Measurements from ENCODE around the gene CXorf65.

CXorf65 gene

GRCh38 chrX:71107245-71107644 is 705 bp upstream of the CXorf65 start:
- no peak for DNase-seq
- ATAC-seq = no peak

GRCh38 chrX:71105628-71106027 is 912 bp downstream of the CXorf65 start:
- DNase-seq = no peak
- no peak for ATAC-seq

GRCh38 chrX:71103110-71103983 is 3.2 kb downstream of the CXorf65 start:
- peak; percentile 63 for ATAC-seq
- DNase-seq = peak; percentile 76

GRCh38 chrX:71102292-71102691 is 4.2 kb downstream of the CXorf65 start:
- DNase-seq (no peak), ATAC-seq (no peak)

GRCh38 chrX:71100581-71101505 is 5.7 kb downstream of the CXorf65 start:
- DNase-seq (no peak), ATAC-seq (no peak)

GRCh38 chrX:71099736-71100135 is 6.8 kb downstream of the CXorf65 start:
- ATAC-seq (no peak), DNase-seq (no peak)

GRCh38 chrX:71098951-71099506 is 7.5 kb downstream of the CXorf65 start:
- DNase-seq = no peak
- ATAC-seq = no peak

GRCh38 chrX:71098302-71098701 is 8.2 kb downstream of the CXorf65 start:
- DNase-seq (peak; percentile 76), ATAC-seq (peak; percentile 32)

GRCh38 chrX:71096760-71097032 is 9.8 kb downstream of the CXorf65 start:
- ATAC-seq (no peak), DNase-seq (no peak)

GRCh38 chrX:71095981-71096759 is 10.4 kb downstream of the CXorf65 start:
- peak; percentile 26 for ATAC-seq
- no peak for DNase-seq

GRCh38 chrX:71095555-71095980 is 11.0 kb downstream of the CXorf65 start, which contains the start of gene FOXO4:
Gene FOXO4 (plus strand): TSS chrX:71095851. CDS start chrX:71096529, 678 bp downstream.
- peak; percentile 93 for ATAC-seq
- DNase-seq = peak; percentile 87

- DNase-seq = no peak
- ATAC-seq = no peak
These were observed 11.5 kb downstream of the CXorf65 start for GRCh38 chrX:71095033-71095432.

- DNase-seq (no peak), ATAC-seq (no peak)
These were observed 15.3 kb downstream of the CXorf65 start for GRCh38 chrX:71091263-71091662.

GRCh38 chrX:71085900-71086299 is 20.6 kb downstream of the CXorf65 start:
- ATAC-seq = no peak

GRCh38 chrX:71082822-71083221 is 23.7 kb downstream of the CXorf65 start:
- DNase-seq = no peak
- no peak for ATAC-seq

More at GRCh38 chrX:71085900-71086299, 20.6 kb downstream of the CXorf65 start:
- DNase-seq = no peak

GRCh38 chrX:71082124-71082647 is 24.4 kb downstream of the CXorf65 start:
- ATAC-seq = no peak
- no peak for DNase-seq

GRCh38 chrX:71081330-71082123 is 25.0 kb downstream of the CXorf65 start:
- DNase-seq (no peak), ATAC-seq (no peak)

GRCh38 chrX:71070531-71070930 is 36.0 kb downstream of the CXorf65 start:
- DNase-seq (no peak), ATAC-seq (no peak)

GRCh38 chrX:71068044-71068918 is 38.3 kb downstream of the CXorf65 start, which contains the start of gene SNX12:
Gene SNX12 (minus strand): TSS chrX:71068334. CDS start chrX:71068306, 28 bp downstream.
- DNase-seq (peak; percentile 82), ATAC-seq (peak; percentile 99)

GRCh38 chrX:71067712-71068043 is 38.9 kb downstream of the CXorf65 start:
- DNase-seq (no peak), ATAC-seq (no peak)

Data from stimulated activated naive CD8-positive, alpha-beta T cell treated with anti-CD3 and anti-CD28 coated beads, Interleukin-15, Interleukin-2, amounts not matched to agents 100 U/mL and 50 U/mL, for 24 hours (primary cell).